Fibroblast of skin of scalp (primary cell): Measurements from ENCODE around the gene WDR89.
"Not testable (repeated sequence)": the region's sequence is repeated elsewhere in the genome, so short reads cannot be mapped to it uniquely, and the experiment has no call there.

Experiments
- DNase-seq: peaks from one replicate; pipeline ENCODE4 v3.0.0-alpha.2; 2013

WDR89 gene

DNA sequence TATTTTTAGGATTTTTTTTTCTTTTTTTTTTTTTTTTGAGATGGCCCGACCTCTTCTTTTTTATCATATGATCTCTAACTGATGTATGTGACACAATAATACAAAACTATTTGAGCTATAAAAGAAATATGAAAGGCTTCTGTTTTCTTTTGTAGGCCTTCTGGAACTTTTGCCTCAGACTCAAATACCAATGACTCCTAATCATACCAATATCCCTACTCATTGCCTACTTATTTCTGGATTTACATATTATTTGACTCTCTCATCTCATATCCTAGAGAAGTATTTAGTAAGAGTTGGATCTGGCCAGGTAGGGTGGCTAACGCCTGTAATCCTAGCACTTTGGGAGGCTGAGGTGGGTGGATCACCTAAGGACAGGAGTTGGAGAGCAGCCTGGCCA, 12.7 kb upstream of the WDR89 start:
- peak; percentile 72 for DNase-seq

DNA sequence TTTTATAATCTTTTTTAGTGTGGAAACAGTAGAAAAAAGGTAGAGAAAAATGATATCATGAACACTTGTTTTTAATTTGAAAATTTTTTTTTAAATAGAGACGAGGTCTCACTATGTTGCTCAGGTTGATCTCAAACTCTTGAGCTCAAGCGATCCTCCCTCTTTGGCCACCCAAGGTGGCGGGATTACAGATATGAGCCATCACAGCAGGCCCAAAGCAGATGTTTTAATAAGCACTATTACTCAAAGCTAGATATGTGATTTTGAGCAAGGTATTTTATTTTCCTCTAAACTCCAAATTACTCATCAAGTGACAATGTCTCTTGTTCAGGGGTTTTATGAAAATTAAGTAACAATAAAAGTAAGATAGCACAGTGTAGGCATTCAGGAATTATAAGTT, 10.7 kb upstream of the WDR89 start:
- no peak for DNase-seq

DNA sequence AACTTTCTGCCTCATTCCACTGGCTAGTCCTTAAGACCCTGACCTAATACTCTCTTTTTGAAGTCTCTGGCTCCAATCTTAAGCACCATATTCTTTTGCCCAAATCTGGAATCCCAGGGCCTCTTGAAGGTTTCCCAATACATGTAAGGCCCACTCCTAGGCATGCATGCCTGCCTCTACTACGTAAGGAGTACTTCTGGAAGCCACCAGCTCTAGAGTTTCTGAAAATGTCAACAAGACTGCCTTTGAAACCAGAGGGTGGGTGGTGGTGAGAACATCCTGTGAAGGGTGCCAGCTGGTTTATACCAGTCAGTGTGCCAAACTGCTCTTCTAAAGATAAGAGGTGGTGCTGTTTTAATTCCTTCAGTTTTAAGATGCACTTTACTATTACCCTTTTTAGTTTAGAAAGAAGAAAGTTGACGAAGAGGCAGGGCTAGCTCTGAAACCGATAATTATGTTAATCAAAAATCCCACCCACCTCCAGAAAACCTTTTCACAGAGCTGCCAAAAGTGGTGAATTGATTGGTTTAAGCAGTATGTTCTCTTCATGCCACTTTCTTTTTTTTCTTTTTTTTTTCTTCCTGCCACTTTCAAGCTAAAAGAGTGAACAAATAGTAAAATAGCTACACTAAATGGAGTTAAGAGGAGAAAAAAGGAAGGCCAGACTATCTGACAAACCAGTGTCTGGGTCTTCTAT, 8.7 kb upstream of the WDR89 start:
- no peak for DNase-seq

DNA sequence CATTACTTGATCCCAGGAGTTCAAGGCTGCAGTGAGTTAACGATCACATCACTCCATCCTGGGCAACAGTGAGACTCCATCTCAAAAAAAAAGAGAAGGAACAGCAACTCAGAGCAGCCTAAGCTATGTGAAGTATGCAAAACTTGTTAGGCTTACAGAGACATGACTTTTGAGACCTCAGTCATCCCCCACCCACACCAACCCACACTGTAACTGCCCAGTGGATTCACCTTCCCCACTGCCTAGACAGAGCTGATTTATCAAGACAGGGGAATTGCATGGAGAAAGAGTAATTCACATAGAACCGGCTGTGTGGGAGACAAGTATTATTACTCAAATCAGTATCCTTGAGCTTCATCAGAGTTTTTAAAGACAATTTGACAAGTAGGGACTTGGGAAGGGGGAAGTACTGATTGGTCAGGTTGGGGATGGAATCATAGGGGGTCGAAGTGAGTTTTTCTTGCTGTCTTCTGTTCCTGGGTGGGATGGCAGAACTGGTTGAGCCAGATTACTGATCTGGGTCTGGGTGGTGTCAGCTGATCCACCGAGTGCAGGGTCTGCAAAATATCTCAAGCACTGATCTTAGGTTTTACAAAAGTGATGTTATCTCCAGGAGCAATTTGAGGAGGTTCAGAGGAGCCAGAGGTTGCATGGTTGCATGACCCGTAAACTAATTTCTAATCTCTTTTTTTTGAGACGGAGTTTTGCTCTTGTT, 6.2 kb upstream of the WDR89 start:
- DNase-seq: peak; percentile 6

DNA sequence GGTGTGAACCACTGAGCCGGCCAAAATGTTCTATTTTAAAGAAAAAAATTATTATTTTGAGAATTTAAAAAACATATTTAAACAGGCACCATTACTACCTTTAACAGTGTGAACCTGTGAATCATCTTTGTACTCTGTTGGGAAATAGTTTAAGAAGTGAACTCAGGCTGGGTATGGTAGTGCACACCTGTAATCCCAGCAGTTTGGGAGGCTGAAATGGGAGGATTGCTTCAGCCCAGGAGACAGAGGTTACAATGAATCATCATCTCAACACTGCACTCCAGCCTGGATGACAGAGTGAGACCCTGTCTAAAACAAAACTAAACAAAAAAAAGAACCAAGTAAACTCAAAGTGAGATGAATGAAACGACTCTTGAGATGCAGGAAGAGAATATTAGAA, 3.1 kb upstream of the WDR89 start:
- DNase-seq: no peak

DNA sequence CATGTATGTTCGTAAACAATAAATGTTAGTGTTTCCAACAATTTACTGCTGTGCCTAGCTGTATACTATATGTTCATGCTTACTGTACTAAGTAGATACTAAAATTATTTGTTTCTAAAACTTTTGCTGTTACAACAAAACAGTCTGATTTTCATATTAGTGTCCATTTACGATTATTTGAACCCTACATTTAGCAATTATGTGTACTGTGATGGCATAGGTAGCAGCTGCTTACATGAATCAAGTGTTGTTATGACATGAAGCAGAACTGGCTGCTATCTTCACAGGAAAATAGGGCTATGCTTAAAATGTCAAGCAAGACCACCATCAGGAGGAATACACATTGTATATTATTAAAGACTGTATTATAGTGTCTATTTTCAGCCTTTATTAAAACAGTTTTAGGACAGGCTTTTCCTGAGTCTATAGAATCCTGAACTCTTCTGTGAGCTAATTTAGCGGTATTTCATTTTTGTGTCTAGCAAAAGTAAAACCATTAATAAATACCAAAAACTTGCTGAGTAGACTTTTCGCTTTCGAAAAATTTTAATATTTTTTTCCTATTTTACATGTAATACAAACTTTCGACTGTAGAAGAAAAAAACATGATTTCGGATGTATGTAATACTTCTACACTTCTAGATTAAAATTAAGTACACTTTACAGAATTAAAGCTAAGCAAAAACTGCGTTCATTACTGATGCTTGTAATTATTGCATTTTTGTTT, 1.1 kb upstream of the WDR89 start:
- DNase-seq: no peak

DNA sequence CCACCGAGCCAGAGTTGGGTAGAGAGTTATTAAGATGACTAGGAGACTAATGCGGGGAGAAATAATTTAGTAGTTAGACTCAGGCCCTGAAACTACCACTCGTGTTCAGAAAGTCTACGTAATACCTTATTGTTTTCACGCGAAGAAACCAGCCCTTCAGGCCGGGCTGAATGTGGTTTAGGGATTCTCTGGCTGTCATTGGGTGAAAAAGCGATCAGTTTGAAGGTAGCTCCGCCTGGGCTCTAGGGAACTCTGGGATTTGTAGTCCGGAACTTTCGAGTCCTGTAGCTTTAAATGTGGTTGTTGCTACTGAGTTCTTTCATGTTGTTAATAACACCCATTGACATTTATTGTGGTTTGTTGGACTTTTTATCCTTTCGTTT, 549 bp upstream of the WDR89 start:
- peak; percentile 95 for DNase-seq

DNA sequence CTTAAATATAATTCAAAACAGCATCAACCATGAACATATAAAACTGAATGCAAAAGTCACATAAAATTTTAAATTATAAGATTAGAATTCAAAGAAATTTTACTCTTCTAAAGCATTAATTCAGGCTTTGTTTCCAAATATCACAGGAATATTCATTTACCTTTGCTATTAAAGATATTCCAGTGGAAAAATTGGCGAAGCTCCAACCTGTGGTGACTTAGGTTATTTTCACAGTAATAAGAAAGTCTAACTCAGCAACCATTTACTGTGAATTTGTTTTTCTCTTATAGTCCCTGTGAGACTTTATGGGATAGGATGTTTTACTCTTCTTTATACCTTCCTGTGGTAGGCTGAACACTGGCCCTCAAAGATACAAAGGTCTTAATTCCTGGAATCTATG, 3.2 kb downstream of the WDR89 start:
- DNase-seq: no peak

DNA sequence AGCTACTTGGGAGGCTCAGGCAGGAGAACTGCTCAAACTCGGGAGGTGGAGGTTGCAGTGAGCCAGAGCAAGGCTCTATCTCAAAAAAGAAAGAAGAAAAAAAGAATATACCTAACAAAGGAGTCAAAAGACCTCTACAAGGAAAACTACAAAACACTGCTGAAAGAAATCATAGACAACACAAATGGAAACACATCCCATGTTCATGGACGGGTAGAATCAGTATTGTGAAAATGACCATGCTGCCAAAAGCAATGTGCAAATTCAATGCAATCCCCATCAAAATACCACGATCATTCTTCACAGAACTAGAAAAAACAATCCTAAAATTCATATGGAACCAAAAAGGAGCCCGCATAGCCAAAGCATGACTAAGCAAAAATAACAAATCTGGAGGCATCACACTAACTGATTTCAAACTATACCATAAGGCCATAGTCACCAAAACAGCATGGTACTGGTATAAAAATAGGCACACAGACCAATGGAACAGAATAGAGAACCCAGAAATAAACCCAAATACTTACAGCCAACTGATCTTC, 5.5 kb downstream of the WDR89 start:
- DNase-seq: peak; percentile 47

DNA sequence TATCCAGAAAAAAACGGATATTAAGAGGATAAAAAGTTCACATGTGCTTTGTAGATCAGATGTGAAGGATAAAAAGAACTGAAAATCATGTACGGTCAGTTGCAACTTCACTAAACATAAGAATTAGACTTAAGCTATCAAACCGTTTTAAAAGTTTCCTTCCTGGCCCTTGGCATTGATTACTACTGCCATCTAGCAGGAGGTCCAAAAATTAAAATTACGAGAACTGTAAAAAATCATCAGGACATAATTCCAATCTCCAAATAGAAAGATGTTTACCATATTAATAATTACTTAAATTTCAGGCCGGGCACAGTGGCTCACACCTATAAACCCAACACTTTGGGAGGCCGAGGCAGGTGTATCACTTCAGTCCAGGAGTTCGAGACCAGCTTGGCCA, 7.9 kb downstream of the WDR89 start:
- no peak for DNase-seq

DNA sequence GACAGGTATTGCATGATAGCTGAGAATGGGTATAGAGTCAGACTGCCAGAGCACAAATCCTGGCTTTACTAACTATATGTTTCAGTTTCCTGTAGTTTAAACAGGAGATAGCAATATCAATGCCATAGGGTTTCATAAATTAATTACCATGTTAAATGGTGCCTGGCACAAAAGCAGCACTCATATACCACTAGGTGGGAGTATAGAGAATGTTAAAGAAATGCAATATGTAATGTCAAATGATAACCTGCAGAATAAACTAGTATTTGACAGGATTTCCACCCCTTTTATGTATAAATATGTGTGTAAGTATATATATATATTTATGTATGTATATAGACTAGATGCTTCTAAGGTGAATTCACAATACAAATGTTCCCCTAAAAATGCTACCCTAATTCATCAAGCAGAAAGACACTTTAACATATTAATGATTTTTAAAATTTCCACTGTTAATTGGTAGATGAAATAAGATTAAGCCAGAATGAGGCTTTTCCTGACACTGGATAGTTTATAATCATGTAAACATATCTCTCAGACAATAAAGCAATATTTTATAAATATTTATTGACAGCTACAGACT, 8.6 kb downstream of the WDR89 start:
- DNase-seq: peak; percentile 26

DNA sequence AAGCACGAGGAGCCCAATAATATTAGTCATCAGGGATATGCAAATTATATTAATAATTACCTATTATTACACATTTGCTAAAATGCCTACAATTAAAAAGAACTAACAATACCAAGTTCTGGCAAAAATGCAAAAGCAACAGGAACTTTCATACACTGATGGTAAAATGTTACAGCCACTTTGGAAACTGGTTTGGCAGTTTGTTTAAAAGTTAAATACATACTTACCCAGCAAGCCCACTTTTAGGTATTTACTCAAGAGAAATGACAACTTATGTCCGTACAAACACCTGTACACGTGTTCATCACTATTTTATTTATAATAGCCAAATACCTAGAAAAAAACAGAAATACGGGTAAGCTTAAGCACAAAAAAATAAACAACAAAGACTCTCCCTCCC, 17.0 kb downstream of the WDR89 start:
- no peak for DNase-seq

DNA sequence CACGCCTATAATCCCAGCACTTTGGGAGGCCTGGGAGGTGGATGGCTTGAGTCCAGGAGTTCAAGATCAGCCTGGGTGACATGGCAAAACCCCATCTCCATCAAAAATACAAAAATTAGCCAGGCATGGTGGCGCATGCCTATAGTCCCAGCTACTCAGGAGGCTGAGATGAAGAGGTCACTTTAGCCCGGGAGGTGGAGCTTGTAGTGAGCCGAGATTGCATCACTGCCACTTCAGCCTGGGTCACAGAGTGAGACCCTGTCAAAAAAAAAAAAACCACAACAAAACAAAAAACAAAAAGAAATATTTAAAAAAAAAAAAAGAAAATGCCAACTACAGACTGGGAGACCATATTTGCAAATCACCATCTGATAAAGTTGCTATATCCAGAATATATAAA, 17.5 kb downstream of the WDR89 start:
- no peak for DNase-seq

DNA sequence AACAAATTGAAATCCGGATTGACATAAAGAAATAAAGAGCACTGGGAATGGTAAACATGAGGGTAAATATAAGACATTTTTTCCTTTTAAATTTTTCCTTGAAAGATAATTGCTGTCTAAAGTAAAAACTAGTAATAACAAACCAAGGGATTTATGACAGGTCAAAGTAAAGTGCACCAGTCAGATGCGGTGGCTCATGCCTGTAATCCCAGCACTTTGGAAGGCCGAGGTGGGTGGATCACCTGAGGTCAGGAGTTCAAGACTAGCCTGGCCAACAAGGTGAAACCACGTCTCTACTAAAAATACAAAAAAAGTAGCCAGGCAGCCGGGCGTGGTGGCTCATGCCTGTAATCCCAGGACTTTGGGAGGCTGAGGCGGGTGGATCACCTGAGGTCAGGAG, 19.7 kb downstream of the WDR89 start:
- DNase-seq: not testable (repeated sequence)

DNA sequence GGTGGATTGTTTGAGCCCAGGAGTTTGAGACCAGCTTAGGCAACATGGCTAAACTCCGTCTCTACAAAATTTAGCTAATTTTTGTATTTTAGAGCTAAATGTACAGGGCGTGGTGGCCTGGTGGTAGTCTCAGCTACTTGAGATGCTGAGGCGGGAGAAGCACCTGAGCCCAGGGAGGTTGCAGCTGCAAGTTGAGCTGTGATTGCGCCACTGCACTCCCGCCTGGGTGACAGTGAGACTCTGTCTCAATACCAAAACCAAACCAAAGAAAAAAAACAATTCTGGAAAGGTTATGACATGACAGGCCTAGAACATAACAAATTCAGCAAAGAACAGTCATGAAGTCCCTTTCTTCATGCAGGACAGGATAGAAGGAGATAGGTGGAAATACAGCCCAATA, 25.7 kb downstream of the WDR89 start:
- DNase-seq: no peak

DNA sequence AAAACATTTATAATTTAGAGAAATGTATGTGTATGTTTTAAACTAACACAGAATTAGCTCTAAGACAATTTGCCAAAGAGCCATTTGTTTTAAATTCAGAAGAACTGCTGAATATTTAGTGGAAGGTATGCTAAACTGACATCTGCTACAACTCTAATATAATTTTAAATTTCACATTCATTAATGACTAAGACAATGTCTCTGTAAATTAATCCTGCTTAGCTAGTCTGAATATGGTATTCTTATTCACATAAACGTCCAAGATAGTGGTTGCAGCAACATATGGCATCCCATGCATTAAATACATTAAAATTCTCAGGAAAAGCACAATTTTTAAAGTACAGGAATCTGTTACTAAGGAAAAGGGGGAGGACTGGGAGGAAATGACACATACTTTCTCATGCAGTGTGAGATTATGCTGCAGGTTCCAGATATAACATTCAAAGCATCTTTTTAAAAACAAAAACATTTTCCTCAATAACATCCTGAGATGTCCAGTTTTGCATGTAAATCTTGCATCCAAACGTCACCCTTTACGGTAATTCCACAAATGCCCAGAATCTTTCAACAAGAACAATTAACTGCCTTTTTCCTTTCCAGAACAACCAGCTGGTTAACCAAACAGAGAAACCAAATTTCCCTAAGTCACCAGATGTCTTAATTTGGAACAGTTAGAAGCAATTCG, 26.9 kb downstream of the WDR89 start:
- peak; percentile 31 for DNase-seq

DNA sequence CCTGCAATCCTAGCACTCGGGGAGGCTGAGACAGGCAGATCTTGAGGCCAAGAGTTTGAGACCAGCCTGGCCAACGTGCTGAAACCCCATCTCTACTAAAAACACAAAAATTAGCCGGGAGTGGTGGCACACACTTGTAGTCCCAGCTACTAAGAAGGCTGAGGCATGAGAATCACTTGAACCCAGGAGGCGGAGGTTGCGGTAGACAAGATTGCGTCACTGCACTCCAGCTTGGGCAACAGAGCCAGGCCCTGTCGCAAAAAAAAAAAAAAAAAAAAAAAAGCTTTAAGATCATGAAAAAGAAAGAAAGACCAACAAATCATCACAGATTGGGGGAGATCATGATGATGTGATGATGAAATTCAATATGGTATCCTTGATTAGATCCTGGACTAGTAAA, 30.6 kb downstream of the WDR89 start:
- DNase-seq: no peak

DNA sequence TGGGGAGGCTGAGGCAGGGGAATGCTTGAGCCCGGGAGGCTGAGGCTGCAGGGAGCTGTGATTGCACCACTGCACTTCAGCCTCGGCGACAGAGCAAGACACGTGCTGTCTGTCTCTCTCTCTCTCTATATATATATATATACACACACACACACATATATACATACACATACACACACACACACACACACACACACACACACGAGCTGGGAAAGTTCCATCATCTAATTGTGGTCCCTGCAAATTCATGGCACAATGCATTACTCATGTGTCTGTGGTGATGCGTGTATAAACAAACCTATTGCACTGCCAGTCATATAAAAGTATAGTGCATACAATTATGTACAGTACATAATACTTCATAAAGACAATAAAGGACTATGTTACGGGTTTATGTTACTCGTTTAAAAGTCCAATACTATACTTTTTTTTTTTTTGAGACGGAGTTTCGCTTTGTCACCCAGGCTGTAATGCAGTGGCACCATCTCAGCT, 36.6 kb downstream of the WDR89 start:
- DNase-seq: peak; percentile 18

DNA sequence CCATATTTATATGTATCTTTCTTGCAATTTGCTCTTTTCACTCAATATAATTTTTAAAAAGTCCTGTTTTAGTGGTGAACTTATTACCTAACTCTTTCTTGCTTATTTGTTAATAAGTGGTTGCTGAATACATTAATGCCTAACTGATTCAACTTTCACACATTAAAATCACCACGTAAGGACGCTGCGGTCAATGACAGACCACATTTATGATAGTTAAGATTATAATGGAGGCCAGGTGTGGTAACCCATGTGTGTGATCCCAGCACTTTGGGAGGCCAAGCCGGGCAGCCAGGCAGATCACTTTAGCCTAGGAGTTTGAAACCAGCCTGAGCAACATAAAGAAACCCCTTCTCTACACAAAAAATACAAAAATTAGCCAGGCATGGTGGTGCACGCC, 37.0 kb downstream of the WDR89 start:
- DNase-seq: no peak

DNA sequence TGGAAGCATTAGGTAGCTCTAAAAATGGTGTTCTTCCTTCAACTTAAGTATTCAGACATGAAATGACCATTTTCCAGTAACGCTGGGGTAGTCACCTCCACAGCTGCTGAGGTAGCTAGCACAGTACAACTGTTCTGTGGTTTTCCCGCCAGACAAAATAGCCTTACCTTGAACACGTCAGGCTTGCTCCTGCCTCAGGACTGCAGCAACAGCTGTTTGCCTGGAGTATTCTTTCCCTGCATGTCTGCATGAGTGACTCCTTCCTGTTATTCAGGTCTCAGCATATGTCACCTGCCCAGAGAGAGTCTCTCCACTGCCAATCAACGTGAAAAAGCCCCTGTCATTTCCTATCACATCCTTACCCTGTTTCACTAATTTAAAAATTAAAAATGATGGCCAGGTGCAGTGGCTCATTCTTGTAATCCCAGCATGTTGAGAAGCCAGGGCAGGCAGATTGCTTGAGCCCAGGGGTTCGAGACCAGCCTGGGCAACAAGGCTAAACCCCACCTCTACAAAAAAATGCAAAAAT, 37.9 kb downstream of the WDR89 start:
- no peak for DNase-seq

DNA sequence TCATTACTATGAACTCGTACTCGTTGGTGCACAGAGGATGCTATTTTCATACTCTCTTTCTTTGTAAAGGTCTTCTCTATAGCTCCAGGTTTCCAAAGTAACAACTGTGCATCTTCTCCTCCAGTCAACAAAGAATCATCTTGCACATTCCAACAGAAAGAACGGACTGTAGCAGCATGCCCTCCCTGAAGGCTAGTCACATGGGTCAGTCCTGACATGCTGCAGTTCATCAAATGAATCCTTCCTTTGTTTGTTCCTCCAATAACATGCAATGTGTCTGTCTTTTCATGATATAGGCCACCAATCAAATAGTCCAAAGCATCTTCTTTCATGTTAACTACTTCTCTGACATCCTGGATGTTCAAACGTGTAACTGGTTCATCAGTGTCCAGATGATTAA, 42.9 kb downstream of the WDR89 start:
- DNase-seq: no peak

DNA sequence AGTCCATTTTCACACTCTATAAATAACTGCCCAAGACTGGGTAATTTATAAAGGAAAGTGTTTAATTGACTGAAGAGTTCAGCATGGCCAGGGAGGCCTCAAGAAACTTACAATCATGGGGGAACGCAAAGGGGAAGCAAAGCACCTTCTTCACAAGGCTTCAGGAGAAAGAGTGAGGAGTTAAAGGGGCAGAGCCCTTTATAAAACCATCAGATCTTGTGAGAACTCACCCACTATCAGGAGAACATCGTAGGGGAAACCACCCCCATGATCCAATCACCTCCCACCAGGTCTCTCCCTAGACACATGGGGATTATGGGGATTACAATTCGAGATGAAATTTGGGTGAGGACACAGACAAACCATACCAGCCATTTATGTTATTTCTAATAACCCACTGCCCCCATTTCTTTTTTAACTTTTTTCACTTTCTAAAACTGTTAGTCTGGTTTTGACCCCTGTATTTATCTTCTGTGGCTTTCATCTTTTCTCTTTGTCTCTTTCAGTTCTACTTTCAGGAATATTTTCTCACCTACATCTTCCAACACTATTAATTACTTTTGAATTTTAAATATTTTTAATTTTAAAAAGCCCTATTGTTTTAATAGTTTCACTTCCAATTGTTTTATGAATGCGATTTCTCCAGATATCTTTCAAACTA, 44.5 kb downstream of the WDR89 start:
- no peak for DNase-seq
